GM06990 (cell line): ENCODE measurements around the gene RTN4RL1.

Experiments used
- DNase-seq: peaks from one replicate; pipeline ENCODE4 v3.0.0-alpha.2; 2011; ENCODE audit not compliant: insufficient read length; ENCODE audit errors: extremely low read depth
- H3K27me3 ChIP-seq: replicated peaks from 2 replicates; pipeline ENCODE4 v1.6.0; 2011; ENCODE audit warnings: low read length; ENCODE audit not compliant: control insufficient read depth, insufficient read depth
- H3K36me3 ChIP-seq: 2 replicates; pipeline ENCODE4 v1.5.1; 2011; ENCODE audit warnings: low read length; ENCODE audit not compliant: control insufficient read depth, insufficient read depth
- H3K4me3 ChIP-seq: replicated peaks from 2 replicates; pipeline ENCODE4 v1.5.1; 2011; ENCODE audit warnings: low read depth, mild to moderate bottlenecking, control low read depth, low read length
- TF ChIP-seq, protein P1 (sequence below): IDR thresholded peaks from 2 replicates; pipeline ENCODE4 v1.5.1; 2011; ENCODE audit warnings: low read length, control low read depth, mild to moderate bottlenecking, inconsistent platforms; ENCODE audit not compliant: insufficient read depth, poor library complexity, severe bottlenecking

The RTN4RL1 gene

DNA sequence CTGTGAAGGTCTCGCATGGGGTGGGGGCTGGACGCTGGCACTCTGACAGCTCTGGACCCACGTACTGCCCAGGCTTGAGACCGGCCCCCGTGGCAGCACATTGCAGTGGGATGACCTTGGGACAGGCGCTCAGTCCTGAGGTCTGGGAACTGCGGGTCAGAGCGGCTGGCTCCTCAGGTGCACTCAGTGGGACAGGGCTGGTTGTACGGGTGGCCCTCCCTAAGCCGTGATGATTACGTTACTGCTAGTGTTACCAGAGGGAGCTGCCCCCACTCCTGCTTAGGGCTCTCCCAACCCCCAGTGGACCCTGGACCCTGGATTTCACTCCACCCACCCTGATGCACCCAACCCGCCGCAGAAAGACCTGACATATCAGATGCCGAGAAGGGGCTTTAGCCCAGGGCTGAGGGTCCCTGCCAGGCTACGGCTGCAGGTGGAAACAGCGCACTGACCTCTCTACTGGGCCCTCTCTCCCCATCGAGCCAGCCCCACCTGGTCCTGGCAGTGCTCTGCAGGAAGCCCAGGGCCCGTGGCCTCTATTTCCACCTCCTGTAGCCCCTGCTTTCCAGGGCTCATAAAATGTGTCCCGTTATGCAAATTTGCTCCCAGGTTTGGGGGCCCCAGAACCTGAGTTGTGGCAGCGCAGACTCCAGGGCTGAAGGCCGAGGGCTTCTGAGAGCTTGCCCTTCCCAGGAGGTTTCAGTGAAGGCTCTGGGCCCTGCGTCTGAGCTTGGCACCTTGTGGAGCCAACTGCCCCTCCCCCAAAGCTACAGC is 77.2 kb downstream of the RTN4RL1 start:
- no peak for DNase-seq
- TF ChIP-seq, protein P1, sequence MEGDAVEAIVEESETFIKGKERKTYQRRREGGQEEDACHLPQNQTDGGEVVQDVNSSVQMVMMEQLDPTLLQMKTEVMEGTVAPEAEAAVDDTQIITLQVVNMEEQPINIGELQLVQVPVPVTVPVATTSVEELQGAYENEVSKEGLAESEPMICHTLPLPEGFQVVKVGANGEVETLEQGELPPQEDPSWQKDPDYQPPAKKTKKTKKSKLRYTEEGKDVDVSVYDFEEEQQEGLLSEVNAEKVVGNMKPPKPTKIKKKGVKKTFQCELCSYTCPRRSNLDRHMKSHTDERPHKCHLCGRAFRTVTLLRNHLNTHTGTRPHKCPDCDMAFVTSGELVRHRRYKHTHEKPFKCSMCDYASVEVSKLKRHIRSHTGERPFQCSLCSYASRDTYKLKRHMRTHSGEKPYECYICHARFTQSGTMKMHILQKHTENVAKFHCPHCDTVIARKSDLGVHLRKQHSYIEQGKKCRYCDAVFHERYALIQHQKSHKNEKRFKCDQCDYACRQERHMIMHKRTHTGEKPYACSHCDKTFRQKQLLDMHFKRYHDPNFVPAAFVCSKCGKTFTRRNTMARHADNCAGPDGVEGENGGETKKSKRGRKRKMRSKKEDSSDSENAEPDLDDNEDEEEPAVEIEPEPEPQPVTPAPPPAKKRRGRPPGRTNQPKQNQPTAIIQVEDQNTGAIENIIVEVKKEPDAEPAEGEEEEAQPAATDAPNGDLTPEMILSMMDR: no peak
- Histone ChIP-seq H3K27me3 (no peaks in the 10 kb centered on the region; the same call in 1 of the 2 replicates), H3K36me3 (no peaks in the 10 kb centered on the region), H3K4me3 (no peak overlapping the region)

DNA sequence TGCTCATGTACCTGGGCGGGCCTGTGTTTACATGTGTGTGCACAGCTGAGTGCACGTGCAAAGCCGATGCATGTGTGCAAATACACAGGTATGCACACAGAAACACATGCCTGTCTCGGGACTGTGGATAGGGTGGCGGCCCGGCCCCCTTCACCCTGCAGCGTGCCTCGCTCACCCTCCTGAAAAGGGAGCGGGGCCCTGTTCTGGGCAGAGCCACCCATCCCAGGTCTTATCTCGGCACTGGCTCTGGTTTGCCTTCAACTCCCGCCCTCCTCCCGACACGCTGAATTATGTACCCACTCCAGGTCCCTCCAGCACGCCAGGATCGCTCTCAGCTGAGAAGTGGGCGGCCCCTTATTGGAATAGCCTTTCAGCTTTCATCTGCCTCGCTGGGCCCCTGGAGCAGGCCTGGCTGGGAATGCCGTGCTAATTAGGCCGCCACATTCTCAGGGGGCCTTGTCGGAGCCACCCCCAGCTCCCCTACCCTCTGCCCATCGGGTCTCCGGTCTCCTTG is 77.8 kb downstream of the RTN4RL1 start:
- H3K4me3 ChIP-seq: no peak overlapping the region
- TF ChIP-seq, protein P1: no peak

DNA sequence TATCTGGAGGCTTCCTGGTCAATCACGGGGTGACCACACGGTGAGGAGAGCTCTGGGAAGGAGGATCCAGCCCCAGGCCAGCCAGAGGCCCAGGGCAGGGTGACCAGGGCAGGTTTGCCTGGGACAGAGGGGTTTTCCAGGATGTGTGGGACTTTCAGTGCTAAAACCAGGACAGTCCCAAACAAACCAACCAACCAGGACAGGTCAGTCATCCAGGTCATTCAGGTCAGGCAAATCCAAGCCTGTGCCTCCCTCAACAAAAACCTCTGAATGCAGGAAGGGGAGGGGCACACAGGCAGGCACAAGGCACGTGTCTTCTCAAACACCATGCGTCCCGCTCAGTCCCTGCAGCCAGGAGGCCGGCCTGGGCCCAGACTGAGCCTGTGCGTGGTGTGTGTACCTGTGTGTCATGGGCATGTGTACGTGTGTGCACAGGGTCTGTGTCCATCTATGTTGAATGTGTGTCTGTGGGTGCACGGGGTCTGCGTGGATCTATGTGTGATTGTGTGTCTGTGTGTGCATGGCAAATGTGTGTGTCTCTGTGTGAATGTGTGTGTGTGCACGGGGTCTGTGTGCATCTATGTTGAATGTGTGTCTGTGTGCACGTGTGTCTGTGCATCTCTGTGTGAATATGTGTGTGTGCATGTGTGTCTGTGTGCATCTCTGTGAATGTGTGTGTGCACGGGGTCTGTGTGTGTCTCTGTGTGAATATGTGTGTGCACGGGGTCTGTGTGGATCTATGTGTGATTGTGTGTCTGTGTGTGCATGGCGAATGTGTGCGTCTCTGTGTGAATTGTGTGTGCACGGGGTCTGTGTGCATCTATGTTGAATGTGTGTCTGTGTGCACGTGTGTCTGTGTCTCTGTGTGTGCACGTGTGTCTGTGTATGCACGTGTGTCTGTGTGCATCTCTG is 78.9 kb downstream of the RTN4RL1 start:
- Histone ChIP-seq H3K4me3 (no peak overlapping the region), H3K27me3 (no peaks in the 10 kb centered on the region; the same call in 1 of the 2 replicates), H3K36me3 (no peaks in the 10 kb centered on the region)
- TF ChIP-seq, protein P1: no peak
- no peak for DNase-seq

More for the DNA sequence above, 77.8 kb downstream of the RTN4RL1 start:
- Histone ChIP-seq H3K27me3 (no peaks in the 10 kb centered on the region; the same call in 1 of the 2 replicates), H3K36me3 (no peaks in the 10 kb centered on the region)
- DNase-seq: no peak

DNA sequence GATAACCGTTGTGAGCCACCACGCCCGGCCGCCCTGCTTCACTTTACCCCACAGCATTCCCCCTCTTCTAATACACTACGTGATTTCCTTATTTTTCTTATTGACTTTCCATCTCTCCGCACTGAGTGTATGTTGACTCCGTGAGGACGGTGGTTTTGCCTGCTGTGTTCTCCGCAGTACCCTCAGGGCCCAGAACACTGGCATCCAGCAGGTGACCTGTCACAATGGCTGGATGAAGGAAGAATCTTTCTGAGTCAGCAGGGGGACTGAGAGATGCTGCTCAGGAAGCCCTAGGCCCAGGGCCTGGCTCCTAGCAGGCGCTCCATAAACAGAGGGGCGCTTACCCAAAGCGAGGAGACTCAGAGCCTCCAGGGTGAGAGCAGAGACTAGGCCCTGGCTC is 79.5 kb downstream of the RTN4RL1 start:
- Histone ChIP-seq H3K27me3 (no peaks in the 10 kb centered on the region; the same call in 1 of the 2 replicates), H3K36me3 (no peaks in the 10 kb centered on the region)

DNA sequence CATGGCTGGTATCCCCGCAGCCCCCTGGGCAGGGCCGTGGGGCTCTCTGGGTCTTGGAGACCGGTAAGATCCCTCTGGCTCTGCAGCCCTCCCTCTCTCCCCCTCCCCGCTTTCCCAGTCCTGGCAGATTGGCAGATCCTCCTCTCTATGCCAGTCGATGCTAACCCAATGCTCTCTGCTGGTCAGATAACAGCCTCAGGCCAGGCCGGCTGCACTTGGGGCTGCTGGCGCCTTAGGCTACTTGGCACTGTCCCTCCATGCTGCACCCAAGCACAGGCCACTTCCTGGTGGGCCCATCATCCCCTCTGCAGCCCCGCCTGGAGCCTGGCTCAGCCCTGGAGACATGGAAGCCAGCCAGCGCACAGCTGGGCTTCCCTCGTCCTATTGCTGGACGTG is 81.7 kb downstream of the RTN4RL1 start:
- H3K4me3 ChIP-seq: no peak overlapping the region
- H3K36me3 ChIP-seq: no peaks in the 10 kb centered on the region
- no peak for DNase-seq
- TF ChIP-seq, protein P1: no peak
- H3K27me3 ChIP-seq: no peaks in the 10 kb centered on the region; the same call in 1 of the 2 replicates

More for the DNA sequence above, 79.5 kb downstream of the RTN4RL1 start:
- DNase-seq: no peak
- no peak overlapping the region for H3K4me3 ChIP-seq
- TF ChIP-seq, protein P1: no peak
